HG02938 (cell line): ENCODE results near the gene MRPL11.

ENCODE experiments used
- ATAC-seq: cut with Tn5 transposase; IDR thresholded peaks from one replicate; pipeline ENCODE4 v1.9.1; 2021; ENCODE audit warnings: mild to moderate bottlenecking, moderate library complexity; ENCODE audit not compliant: unreplicated experiment

Gene MRPL11

GRCh38 chr11:66438504-66439466, at the start of gene MRPL11:
Gene MRPL11 (minus strand): TSS chr11:66438848. CDS start chr11:66438754, 94 bp downstream.
- ATAC-seq, result peak; percentile 89

DNA sequence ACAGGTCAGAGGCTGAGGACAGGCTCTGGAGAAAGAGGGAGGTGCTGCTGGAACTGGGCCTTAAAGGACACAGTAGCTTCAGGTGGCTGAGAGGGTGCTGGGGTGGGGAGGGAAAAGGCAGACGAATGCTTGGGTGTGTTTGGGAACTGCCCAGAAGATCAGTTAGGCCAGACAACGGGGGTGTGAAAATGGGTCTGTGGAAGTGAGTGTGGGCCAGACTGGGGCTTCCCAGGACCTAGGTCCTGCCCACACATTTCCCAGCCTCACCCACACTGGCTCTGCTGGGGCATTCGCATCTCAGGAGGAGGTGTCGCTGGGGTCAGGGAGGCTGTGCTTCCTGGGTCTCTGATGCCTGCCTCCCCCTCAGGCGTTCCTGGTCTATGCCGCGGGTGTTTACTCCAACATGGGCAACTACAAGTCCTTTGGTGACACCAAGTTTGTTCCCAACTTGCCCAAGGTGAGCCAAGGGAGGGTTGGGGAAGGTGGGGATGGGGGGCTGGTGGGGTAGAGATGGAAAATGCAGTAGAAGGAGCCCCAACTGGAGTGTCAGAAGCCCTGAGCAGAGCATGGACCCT, 46.2 kb upstream of the MRPL11 start:
- no peak for ATAC-seq

GRCh38 chr11:66480117-66480938, 41.7 kb upstream of the MRPL11 start, which contains the start of gene DPP3:
Gene DPP3 (plus strand): TSS chr11:66480434. CDS start chr11:66482201, 1,767 bp downstream.
- peak; percentile 76 for ATAC-seq

DNA sequence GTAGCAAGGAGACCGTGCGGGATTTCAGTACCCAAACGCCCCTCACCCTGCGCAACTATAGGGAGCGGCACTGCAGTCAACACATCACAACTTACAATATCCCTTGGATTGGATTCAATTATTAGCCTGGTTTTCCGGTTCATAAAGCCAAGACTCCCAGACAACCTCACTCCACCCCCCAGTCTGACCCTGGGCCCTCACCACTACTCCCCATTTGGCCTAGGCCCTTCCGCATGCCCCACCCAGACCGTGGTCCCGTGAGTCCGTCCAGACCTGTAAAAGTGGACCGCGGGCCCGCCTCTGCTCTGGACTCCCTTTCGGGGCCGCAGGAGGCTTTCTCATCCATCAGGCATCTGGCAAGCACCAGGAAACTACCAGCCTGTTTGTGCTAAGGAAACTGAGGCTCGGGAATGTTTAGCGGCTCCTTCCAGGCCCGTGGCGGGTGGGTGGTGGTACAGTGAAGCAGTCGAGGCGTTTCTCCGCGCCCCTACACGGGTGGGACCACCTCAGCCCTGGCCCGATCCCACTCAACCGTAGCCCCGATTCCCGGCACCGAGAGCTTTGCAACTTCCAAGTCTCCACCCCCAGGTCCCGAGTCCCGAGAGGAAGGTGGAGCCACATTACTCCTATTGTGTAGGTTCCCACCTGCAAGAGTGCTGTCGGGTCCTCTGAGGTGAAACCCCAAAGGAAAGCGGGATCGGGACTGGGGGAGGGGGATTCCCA, 40.9 kb upstream of the MRPL11 start:
- peak; percentile 15 for ATAC-seq

DNA sequence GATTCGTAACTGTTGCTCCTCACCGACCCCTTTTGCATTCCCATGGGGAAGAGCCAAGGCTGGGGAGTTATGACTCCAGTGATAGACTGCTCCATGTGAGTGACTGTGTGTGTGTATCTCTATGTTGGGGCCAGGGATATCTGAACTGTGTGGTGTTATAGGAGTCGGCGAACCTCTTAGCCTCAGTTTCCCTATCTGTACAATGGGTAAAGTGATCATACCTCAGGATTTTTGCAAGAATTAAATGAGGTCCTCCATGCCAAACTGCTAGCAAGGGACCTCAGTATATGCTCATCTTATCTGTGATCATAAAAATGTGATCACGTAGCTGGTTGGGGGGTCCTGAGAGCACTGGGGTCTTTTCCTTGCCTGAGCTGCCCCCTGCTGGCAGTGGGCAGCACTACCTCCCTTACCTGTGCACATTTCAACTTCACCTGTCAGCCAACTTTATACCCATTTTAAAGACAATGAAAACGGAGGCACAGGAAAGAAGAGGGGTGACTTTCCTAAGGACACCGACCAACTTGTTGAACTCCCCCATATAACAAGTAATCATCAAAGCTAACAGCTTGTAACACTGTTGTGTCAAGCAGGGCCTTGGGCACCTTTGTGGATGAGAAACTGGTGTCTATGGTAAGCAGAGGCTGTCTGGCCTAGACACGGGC, 40.2 kb upstream of the MRPL11 start:
- ATAC-seq, result no peak

DNA sequence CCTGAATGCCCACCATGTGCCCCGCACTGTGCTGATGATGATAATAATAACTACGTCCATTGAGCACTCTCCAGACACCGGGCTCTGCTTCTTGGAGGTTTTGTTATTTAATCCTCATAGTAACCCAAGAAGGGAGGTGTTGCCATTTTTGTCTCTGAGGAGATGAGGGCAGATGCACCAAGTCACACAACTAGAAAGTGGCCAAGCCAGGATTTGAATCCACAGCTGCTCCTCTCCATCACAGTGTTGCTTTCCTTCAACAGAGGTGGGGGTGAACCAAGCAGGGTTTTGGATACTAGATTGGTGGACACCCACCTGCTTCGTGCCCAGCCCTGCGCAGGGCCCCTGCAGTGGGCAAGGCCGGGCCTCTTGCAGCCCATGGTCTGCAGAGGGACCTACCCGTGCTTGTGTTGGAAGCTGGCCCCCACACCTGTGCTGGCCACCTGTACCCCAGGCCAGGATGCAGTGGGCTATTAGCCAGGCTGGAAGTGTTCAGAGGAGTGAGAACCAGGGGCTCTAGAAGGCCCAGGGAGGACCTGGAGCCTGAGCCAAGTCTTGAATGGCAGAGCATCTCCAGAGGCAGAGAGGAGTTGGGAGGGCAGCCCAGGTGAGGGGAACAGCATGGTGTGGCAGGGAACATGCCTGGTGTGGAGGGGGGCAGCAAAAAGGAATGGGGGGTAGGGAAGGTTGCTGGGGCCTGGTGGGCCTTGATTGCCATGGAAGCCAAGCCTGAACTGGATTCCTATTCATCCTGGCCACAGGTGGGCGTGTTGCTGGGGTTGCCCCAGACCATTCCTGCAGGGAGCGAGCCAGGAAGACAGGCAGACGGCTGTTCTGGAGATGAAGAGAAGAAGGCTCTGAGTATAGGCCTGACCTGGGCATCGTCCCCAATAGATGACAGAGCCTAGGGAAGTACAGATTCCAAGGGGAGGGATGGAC, 38.9 kb upstream of the MRPL11 start:
- ATAC-seq, result no peak

DNA sequence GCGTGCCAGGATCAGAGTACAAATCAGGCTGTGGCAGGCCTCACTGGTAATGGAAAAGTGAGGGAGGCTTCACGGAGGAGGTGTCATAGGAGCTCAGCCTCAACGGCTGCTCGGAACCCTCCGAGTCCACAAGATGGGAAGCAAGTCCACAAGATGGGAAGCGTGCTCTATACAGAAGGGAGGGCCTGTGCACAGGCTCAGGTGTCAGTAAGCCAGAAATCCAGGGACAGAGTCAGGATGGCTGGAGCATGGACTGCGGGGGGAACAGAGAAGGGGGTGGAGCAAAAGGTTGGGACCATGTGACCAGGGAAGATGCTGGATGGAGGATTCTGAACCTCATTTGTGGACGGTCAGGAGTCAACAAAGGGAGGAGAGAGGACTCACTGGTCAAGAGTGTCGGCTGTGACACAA, 38.2 kb upstream of the MRPL11 start:
- no peak for ATAC-seq

DNA sequence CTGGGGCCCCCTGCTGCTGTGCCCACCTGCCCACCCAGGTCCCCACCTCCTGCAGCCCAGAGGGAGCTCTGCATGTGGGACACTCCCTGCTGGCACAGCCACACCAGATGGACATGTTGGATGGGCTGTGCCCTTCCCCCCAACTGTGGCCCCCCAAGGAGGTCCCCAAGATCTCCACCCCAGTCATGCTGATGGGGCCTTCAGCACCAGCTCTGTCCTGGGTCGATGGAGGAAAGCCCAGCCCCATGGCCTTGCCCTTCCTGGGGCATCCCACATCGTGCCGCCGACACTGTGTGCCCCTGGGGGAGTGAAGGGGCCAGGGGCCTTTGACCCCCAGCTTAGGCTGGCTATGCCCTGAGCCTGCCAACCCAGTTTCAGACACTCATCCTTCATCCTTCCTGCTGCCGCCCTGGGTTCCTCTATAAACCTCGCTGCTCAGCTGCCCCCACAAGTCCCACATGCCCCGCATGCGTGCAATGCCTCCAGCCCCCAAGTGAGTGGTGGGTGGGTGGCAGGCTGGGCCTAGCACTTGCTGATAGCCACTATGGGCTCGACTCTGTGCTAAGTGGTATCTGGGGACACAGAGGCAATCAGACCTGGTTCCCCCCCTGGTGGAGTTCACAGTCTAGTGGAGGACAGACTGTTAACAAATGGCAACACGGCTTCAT, 37.7 kb upstream of the MRPL11 start:
- no peak for ATAC-seq

GRCh38 chr11:66475349-66476172, 36.9 kb upstream of the MRPL11 start:
- no peak for ATAC-seq

- ATAC-seq, result no peak
These were observed 35.2 kb upstream of the MRPL11 start for GRCh38 chr11:66473608-66474515.

- no peak for ATAC-seq
These were observed 34.5 kb upstream of the MRPL11 start for GRCh38 chr11:66473167-66473566.

GRCh38 chr11:66472054-66472453, 33.4 kb upstream of the MRPL11 start:
- ATAC-seq, result no peak

DNA sequence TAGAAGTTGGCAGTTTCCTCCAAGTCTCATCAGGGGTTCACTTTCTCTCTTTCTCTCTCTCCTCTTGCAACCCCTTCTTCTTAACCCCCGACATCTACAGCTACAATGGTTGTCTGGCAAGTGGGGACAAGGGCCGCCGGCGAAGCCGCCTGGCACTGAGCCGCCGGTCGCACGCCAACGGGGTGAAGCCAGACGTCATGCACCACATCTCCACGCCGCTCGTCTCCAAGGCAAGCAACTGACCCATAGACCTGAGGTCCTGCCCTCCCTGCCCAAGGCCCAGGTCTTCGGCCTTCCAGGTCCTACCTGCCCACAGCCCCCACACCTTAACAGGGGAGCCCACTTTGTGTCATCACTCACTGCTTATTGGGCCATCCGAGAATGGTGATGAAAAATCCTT, 32.5 kb upstream of the MRPL11 start:
- ATAC-seq, result no peak

DNA sequence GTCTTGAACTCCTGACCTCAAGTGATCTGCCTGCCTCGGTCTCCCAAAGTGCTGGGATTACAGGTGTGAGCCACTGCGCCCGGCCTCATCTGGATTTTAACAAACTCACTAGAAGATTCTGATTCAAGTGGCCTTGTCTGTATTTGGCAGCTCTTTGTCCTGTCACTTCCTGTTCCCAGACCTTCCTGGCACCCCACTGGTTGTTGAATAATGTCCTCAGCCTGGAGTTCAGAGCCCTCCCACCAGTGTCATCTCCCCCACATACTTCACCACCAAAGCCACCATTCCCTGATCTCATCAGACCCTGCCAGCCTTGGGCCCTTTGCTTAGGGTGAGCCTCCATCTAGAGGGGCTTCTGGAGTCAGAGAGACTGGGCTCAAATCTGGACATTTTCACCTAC, 31.4 kb upstream of the MRPL11 start:
- no peak for ATAC-seq

DNA sequence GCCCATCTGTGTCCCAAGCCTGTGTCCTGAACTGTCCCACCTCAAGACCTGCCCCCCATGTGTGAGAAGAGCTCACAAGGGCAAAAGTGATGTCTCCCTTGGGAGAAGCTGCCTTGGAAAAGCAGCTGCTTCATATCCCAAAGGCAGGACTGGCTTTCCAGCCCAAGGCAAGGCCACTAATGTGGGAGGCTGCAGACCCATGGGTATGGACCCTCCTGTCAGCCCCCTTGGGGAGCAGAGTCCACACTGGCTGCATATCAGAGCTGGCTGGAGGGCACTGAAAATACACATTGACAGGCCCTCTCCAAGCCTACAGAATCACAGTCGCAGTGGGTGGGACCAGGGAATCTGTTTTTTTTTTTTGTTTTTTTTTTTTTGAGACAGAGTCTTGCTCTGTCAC, 30.8 kb upstream of the MRPL11 start:
- no peak for ATAC-seq

DNA sequence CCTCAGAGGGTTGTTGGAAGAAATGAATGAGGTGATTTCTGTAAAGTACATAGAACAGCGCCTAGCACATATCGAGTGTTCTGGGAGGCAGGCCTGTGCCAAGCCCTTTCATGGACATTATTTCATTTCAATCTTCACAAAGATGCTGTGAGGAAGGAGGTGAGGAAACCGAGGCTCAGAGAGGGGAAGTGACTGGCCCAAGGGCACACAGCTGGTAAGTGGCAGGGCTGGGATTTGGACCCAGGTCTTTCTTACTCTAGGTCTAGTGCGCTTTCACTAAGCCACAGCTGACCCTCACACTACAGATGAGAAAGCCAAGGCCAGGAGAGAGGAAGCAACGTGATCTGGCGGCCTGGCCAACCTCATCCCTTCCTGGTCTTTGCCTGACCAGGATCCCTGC, 30.0 kb upstream of the MRPL11 start:
- ATAC-seq, result no peak

DNA sequence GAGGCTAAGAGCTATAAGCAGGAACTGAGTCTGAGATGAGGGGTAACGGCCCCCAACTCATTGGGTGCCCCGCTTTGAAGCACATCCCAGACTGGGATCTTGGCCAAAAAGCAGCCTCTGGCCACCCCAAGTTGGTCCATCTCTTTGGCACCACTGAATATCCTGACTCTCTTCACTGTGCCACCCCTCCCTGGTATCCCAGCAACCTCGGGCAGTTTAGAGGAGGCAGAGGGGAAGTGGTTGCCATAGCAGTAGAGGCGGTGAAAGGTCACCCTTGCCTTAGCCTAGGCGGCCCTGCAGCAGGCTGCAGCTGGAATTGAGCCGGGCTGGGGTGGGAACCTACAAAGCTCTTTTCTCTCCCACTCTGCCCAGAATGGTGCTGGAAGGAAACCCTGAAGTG, 29.1 kb upstream of the MRPL11 start:
- no peak for ATAC-seq
